PC-9 (cell line): ENCODE results near the gene NPC2. TPM values are rescaled to one million over a fixed set of nuclear protein-coding genes. Genes with fewer than 3 reads are reported as not detected.

Experiments used
- BruUV-seq: library from RNA; stranded (reverse); fragments of 400-500 nt; replicated peaks from 2 replicates; lab custom pipeline; 2021; lab: Mats Ljungman, UMichigan
- CTCF ChIA-PET: fragments of 300-600 bp; sonication (Branson Sonifier 250); formaldehyde crosslinking; loops from one replicate; lab custom pipeline; 2022; ENCODE audit warnings: antibody characterized with exemption; lab: Charles Lee
- POLR2A ChIA-PET: fragments of 300-600 bp; sonication (Branson Sonifier 250); formaldehyde crosslinking; loops from one replicate; lab custom pipeline; 2022; ENCODE audit warnings: antibody characterized with exemption; ENCODE audit not compliant: unreplicated experiment; lab: Charles Lee
- DNase-seq, 2 experiments: peaks; one replicate each; pipeline versions ENCODE4 v3.0.0 to v3.0.0-alpha.2; 2015 to 2022; ENCODE audit warnings: mixed read lengths in 1 of 2
- H2AFZ ChIP-seq: fragments of 200-600 bp; sonication (generic); 2 replicates; pipeline ENCODE4 v1.8.1; 2017; ENCODE audit warnings: antibody characterized with exemption
- H3F3A ChIP-seq: fragments of 200-600 bp; sonication (generic); 2 replicates; pipeline ENCODE4 v1.8.1; 2017; ENCODE audit warnings: antibody characterized with exemption, mild to moderate bottlenecking, low read depth; ENCODE audit not compliant: insufficient read depth
- H3K27ac ChIP-seq: fragments of 200-600 bp; sonication (generic); 2 replicates; pipeline ENCODE4 v1.6.1; 2016; ENCODE audit warnings: mixed run types
- H3K27me3 ChIP-seq: fragments of 200-600 bp; sonication (generic); 2 replicates; pipeline ENCODE4 v1.6.1; 2016; ENCODE audit warnings: low read depth, mixed run types; ENCODE audit not compliant: insufficient read depth
- H3K36me3 ChIP-seq: fragments of 200-600 bp; sonication (generic); 2 replicates; pipeline ENCODE4 v1.6.1; 2016; ENCODE audit warnings: low read depth, mixed run types
- H3K4me1 ChIP-seq: fragments of 200-600 bp; sonication (generic); replicated peaks from 2 replicates; pipeline ENCODE4 v1.6.1; 2016; ENCODE audit warnings: mixed run types; ENCODE audit not compliant: insufficient read depth
- H3K4me2 ChIP-seq: fragments of 200-600 bp; sonication (generic); 2 replicates; pipeline ENCODE4 v1.6.1; 2017; ENCODE audit warnings: mixed run types
- H3K4me3 ChIP-seq: fragments of 200-600 bp; sonication (generic); 2 replicates; pipeline ENCODE4 v1.6.1; 2016; ENCODE audit warnings: mixed run types
- H3K79me2 ChIP-seq: fragments of 200-600 bp; sonication (generic); 2 replicates; pipeline ENCODE4 v1.6.1; 2017; ENCODE audit warnings: low read depth, mixed run types
- H3K9me2 ChIP-seq: fragments of 200-600 bp; sonication (generic); 2 replicates; pipeline ENCODE4 v1.8.1; 2017; ENCODE audit warnings: mild to moderate bottlenecking; ENCODE audit not compliant: insufficient read depth
- H3K9me3 ChIP-seq: fragments of 200-600 bp; sonication (generic); 2 replicates; pipeline ENCODE4 v1.8.1; 2016; ENCODE audit warnings: low read depth; ENCODE audit not compliant: insufficient read depth
- H4K20me1 ChIP-seq: fragments of 200-600 bp; sonication (generic); 2 replicates; pipeline ENCODE4 v1.8.1; 2017; ENCODE audit not compliant: insufficient read depth
- EZH2 ChIP-seq: fragments of 200-600 bp; sonication (generic); IDR thresholded peaks from 2 replicates; pipeline ENCODE4 v1.8.0; 2017; ENCODE audit warnings: antibody characterized with exemption, low read depth
- intact Hi-C: fragments of 100-400 bp; cut with micrococcal nuclease; formaldehyde crosslinking; loops from one replicate; pipeline ENCODE4 v1.10.0; 2022; ENCODE audit not compliant: unreplicated experiment
- total RNA-seq: library from RNA; stranded (reverse); gene quantifications from 2 replicates; pipeline ENCODE4 v1.2.3, GENCODE V29; 2021
- TF ChIP-seq, protein P1 (sequence below): fragments of 200-600 bp; sonication (generic); conservative IDR thresholded peaks from 2 replicates; pipeline ENCODE4 v1.6.1; 2017; ENCODE audit warnings: mixed run types, antibody characterized with exemption, mild to moderate bottlenecking, moderate library complexity

Gene NPC2
- total RNA-seq, 1 experiment from 2014 or later, result 1,010 TPM

DNA sequence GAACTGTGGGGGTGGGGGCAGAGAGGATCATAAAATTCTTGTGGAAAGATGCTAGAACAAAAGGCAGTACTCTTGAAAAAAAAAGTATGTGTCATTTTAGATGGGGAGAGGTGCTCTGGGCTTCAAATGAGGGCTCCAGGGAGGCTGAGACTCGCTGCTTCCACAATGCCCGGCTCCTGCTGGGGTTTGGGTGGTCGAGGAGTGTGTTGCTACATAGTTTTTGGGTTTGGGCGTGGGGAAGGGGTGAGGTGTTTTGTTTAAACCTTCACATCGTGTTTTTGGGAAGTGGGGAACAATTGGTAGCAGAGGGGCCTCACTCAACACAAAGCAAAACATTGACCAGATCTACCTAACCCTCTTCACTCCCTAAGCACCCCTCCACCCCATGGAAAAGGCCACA lies 8.6 kb upstream of the NPC2 start:
- Histone ChIP-seq H3K36me3 (peaks cover 14% of the 10 kb centered on the region; the same call in 1 of the 2 replicates), H2AFZ (no peak overlapping the region), H3F3A (peaks cover 41% of the 10 kb centered on the region), H3K4me2 (no peak overlapping the region), H3K4me3 (no peak overlapping the region), H3K4me1 (peaks cover 11% of the 10 kb centered on the region), H3K9me2 (no peaks in the 10 kb centered on the region), H4K20me1 (no peaks in the 10 kb centered on the region; the same call in 1 of the 2 replicates), H3K9me3 (no peaks in the 10 kb centered on the region), H3K27ac (no peak overlapping the region), H3K27me3 (no peaks in the 10 kb centered on the region), H3K79me2 (no peaks in the 10 kb centered on the region)
- TF ChIP-seq, protein P1, sequence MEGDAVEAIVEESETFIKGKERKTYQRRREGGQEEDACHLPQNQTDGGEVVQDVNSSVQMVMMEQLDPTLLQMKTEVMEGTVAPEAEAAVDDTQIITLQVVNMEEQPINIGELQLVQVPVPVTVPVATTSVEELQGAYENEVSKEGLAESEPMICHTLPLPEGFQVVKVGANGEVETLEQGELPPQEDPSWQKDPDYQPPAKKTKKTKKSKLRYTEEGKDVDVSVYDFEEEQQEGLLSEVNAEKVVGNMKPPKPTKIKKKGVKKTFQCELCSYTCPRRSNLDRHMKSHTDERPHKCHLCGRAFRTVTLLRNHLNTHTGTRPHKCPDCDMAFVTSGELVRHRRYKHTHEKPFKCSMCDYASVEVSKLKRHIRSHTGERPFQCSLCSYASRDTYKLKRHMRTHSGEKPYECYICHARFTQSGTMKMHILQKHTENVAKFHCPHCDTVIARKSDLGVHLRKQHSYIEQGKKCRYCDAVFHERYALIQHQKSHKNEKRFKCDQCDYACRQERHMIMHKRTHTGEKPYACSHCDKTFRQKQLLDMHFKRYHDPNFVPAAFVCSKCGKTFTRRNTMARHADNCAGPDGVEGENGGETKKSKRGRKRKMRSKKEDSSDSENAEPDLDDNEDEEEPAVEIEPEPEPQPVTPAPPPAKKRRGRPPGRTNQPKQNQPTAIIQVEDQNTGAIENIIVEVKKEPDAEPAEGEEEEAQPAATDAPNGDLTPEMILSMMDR, result no peak
- no peak for TF ChIP-seq EZH2
- POLR2A ChIA-PET, result interaction anchor here (0.7 to 1.2 kb wide), 2 partner anchors 16 to 262 kb away, joined by 3 read pairs; partner anchors contain the start of gene YLPM1
- intact Hi-C loops, result loop anchor here (2.0 kb wide), 1 partner anchor 303 kb away; no protein-coding TSS in a partner anchor
- BruUV-seq, result no TSS peak
- CTCF ChIA-PET, result interaction anchor here (0.9 kb wide), 1 partner anchor 107 kb away, joined by 3 read pairs; no protein-coding TSS in a partner anchor
- no peak for DNase-seq

DNA sequence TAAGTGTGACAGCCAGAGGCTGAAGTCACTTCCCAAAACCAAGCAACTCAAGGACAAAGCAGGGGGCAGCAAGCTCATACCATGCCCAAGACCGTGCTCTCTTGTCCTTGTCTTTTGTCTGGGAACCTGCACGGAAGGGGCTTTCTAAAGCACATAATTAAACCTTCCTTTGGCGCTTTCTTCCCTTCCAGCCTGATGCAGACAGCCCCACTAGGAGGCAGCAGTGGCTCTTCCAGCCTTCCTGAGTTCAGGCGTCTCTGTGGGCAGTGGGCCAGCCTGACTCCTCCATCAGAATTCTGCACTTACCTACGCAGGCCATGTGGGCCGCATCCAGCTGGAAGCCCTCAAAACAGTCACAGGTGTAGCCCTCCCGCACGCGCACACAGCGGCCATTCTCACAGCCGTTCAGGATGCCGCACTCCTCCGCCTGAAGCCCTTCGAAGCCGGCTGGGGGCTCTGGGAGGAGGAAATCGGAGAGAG lies 8.1 kb upstream of the NPC2 start:
- peak in 1 of 2 experiments; percentile 42 for DNase-seq
- no TSS peak for BruUV-seq
- Histone ChIP-seq H3F3A (peaks cover 44% of the 10 kb centered on the region), H2AFZ (no peak overlapping the region), H4K20me1 (no peaks in the 10 kb centered on the region; the same call in 1 of the 2 replicates), H3K27ac (no peak overlapping the region), H3K9me3 (no peaks in the 10 kb centered on the region), H3K4me3 (no peak overlapping the region), H3K9me2 (no peaks in the 10 kb centered on the region), H3K4me2 (no peak overlapping the region), H3K79me2 (peaks cover under 1% of the 10 kb centered on the region; the same call in 1 of the 2 replicates), H3K27me3 (no peaks in the 10 kb centered on the region), H3K4me1 (peaks cover 11% of the 10 kb centered on the region), H3K36me3 (peaks cover 14% of the 10 kb centered on the region; the same call in 1 of the 2 replicates)
- ChIA-PET POLR2A (no interaction called here), CTCF (no interaction called here)
- no peak for TF ChIP-seq EZH2
- TF ChIP-seq, protein P1, result peak; percentile 47; the same call in 1 of the 2 replicates
- intact Hi-C loops, result loop anchor here (2.0 kb wide), 1 partner anchor 304 kb away; no protein-coding TSS in a partner anchor

DNA sequence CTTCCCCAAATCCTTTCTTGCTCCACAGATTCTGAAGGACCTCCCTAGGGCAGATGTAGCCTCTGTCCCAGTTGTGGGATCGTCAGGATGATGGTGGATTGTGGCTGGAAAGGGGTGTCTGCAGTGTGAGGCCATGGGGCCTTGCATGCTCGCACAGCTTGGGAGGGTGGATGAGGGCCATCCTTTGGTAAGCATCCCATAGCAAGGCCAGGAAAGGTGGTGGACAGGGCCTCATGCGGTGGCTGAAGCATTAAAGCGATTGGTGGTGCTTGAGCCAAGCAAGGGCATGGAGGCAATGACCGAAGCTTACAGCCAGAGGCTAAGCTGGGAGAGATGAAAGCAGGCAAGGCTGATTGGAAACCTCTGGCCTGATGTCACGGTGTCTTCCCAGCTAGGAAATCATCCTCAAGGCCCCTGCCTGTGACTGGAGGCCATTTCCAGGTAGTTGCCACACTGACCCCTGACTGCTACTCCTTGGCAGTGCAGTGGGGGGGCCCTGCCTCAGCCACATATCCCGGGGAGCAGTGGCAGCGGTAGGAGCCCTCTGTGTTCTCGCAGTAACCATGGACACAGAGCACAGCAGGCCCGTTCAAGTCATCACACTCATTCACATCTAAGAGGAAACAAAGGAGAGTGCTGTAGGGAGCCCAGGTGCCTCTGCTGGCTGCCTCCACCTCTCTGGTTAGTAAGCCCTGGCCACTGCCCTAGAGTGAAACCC lies 7.5 kb upstream of the NPC2 start:
- H2AFZ ChIP-seq, result no peak overlapping the region
- H4K20me1 ChIP-seq, result no peaks in the 10 kb centered on the region; the same call in 1 of the 2 replicates
- no peak overlapping the region for H3K4me3 ChIP-seq
- DNase-seq, result no peak
- ChIA-PET POLR2A (no interaction called here), CTCF (no interaction called here)
- no peaks in the 10 kb centered on the region for H3K9me2 ChIP-seq
- peaks cover 18% of the 10 kb centered on the region; the same call in 1 of the 2 replicates for H3K36me3 ChIP-seq
- intact Hi-C loops, result loop anchor here (2.0 kb wide), 1 partner anchor 304 kb away; no protein-coding TSS in a partner anchor
- H3K4me2 ChIP-seq, result no peak overlapping the region
- peaks cover 6% of the 10 kb centered on the region for H3K79me2 ChIP-seq
- TF ChIP-seq EZH2, result no peak
- no peaks in the 10 kb centered on the region for H3K9me3 ChIP-seq
- BruUV-seq, result no TSS peak
- peaks cover 12% of the 10 kb centered on the region for H3K4me1 ChIP-seq
- H3F3A ChIP-seq, result peaks cover 47% of the 10 kb centered on the region
- H3K27ac ChIP-seq, result no peak overlapping the region
- H3K27me3 ChIP-seq, result no peaks in the 10 kb centered on the region
